GM10266 (cell line): ENCODE measurements around the gene RESP18.

ENCODE experiments used
- DNase-seq: peaks from one replicate; pipeline ENCODE4 v3.0.0; 2012; ENCODE audit errors: extremely low spot score
- CTCF ChIP-seq: IDR thresholded peaks from 2 replicates; pipeline ENCODE4 v1.5.1; 2012; ENCODE audit warnings: mild to moderate bottlenecking, low read depth; ENCODE audit not compliant: control insufficient read depth, insufficient read depth; ENCODE audit errors: missing control alignments

The RESP18 gene

GRCh38 chr2:219362072-219362471, 29.5 kb upstream of the RESP18 start:
- DNase-seq = no peak
- TF ChIP-seq CTCF = no peak

GRCh38 chr2:219358170-219359075, 25.9 kb upstream of the RESP18 start:
- TF ChIP-seq CTCF = no peak
- no peak for DNase-seq

- no peak for DNase-seq
- no peak for TF ChIP-seq CTCF
These were observed 24.3 kb upstream of the RESP18 start for GRCh38 chr2:219356834-219357233.

- TF ChIP-seq CTCF = no peak
- DNase-seq = no peak
These were observed 22.0 kb upstream of the RESP18 start for GRCh38 chr2:219354582-219354981.

GRCh38 chr2:219353129-219353528, 20.6 kb upstream of the RESP18 start:
- DNase-seq = no peak
- no peak for TF ChIP-seq CTCF

GRCh38 chr2:219352448-219353023, 20.0 kb upstream of the RESP18 start:
- peak; percentile 81 for DNase-seq
- peak; percentile 66 for TF ChIP-seq CTCF

GRCh38 chr2:219350710-219351221, 18.2 kb upstream of the RESP18 start:
- DNase-seq = no peak

More at GRCh38 chr2:219350710-219351221, 18.2 kb upstream of the RESP18 start:
- TF ChIP-seq CTCF = no peak
